NCI-H2227 treated with DMSO at 0.1 percent for 48 hours (cell line): ENCODE measurements around the gene CNDP1.

ENCODE experiments used
- DNase-seq: peaks from one replicate; lab custom pipeline; 2025; lab: John Stamatoyannopoulos, UW

The CNDP1 gene

DNA sequence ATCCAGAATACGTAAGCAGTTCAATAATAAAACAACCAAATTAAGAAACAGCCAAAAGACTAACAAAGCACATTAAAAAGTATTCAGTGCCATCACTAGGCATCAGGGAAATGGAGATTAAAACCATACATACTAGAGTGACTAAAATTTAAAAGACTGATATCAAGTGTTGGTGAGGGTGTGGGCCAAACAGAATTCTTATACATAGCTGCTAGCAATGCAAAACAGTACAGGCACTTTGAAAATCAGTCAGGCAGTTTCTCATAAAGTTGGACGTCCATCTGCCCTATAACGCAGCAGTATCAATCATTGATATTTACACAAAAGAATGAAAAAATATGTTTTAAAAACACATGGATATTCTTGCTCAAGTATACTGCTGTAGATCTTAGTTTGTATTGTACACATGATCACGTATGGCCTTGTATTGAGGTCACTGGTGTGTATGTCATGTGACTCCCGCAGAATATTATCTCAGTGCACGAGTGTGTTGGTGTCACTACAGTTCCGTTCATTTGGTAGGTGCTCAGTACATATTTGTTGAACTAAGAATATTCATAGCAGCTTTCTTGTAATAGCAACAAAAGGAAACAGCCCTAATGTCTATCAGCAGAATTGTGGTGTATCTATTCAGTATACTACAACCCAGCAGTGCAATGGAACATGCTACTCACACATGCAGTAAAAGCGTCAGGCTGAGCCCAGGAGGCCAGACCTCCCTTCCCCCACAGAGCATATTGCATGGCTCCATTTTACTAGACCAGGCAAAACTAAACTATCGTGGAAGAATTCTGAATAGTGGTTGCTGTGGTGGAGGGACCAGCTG lies 92.0 kb downstream of the CNDP1 start:
- DNase-seq = no peak

DNA sequence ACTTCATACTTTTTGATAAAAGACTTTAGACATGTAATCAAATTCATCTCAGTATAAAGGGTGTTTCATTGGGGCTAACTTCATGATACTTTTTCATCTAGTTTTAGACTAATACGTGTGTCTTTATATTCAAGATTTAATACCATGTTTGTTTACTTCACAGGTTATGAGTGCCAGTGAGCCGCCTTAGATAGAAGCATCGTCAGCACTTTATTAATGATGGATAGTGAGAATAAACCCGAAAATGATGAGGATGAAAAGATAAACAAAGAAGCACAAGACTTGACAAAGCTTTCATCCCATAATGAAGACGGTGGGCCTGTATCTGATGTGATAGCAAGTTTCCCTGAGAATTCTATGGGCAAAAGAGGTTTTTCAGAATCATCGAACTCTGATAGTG lies 96.5 kb downstream of the CNDP1 start:
- DNase-seq = no peak

DNA sequence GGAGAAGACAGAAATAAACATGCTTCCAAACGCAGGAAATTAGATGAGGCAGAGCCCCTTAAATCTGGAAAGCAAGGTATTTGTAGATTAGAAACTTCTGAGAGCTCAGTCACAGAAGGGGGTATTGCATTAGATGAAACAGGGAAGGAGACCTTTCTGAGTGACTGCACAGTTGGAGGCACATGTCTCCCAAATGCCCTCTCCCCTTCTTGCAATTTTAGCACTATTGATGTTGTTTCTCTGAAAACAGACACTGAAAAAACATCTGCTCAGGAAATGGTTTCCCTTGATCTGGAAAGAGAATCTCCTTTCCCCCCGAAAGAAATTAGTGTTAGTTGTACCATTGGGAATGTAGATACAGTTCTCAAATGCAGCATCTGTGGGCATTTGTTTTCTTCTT lies 96.9 kb downstream of the CNDP1 start:
- no peak for DNase-seq

DNA sequence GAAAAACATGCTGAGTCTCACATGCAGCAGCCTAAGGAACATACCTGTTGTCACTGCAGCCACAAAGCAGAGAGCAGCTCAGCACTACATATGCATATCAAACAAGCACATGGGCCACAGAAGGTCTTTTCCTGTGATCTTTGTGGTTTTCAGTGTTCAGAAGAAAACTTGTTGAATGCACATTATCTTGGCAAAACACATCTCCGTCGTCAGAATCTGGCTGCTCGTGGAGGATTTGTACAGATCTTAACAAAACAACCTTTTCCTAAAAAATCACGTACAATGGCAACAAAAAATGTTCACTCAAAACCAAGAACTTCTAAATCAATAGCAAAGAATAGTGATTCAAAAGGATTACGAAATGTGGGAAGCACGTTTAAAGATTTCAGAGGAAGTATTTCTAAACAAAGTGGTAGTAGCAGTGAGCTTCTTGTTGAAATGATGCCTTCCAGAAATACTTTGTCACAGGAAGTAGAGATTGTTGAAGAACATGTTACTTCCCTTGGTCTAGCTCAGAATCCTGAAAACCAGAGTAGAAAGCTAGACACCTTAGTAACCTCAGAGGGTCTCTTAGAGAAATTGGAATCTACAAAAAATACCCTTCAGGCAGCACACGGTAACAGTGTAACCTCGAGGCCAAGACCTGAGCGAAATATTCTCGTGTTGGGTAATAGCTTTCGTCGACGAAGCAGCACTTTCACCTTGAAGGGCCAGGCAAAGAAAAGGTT lies 97.5 kb downstream of the CNDP1 start:
- no peak for DNase-seq

DNA sequence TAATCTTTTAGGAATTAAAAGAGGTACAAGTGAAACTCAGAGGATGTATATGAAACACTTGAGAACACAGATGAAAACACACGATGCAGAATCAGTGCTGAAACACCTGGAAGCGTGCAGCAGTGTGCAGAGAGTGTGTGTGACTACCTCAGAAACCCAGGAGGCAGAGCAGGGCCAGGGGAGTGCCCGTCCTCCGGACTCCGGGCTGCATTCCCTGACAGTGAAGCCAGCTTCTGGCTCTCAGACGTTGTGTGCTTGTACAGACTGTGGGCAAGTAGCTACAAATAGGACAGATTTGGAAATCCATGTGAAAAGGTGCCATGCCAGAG lies 98.0 kb downstream of the CNDP1 start:
- no peak for DNase-seq

DNA sequence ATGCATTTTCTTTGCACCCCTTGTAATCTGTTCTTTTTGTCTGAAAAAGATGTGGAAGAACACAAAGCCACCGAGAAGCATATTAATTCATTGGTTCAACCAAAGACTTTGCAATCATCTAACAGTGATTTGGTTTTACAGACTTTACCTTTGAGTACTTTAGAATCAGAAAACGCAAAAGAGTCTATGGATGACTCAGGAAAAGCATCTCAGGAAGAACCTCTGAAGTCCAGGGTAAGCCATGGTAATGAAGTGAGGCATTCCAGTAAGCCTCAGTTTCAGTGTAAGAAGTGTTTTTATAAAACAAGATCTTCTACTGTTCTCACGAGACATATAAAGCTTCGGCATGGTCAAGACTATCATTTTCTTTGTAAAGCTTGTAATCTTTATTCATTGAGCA lies 98.6 kb downstream of the CNDP1 start:
- no peak for DNase-seq

DNA sequence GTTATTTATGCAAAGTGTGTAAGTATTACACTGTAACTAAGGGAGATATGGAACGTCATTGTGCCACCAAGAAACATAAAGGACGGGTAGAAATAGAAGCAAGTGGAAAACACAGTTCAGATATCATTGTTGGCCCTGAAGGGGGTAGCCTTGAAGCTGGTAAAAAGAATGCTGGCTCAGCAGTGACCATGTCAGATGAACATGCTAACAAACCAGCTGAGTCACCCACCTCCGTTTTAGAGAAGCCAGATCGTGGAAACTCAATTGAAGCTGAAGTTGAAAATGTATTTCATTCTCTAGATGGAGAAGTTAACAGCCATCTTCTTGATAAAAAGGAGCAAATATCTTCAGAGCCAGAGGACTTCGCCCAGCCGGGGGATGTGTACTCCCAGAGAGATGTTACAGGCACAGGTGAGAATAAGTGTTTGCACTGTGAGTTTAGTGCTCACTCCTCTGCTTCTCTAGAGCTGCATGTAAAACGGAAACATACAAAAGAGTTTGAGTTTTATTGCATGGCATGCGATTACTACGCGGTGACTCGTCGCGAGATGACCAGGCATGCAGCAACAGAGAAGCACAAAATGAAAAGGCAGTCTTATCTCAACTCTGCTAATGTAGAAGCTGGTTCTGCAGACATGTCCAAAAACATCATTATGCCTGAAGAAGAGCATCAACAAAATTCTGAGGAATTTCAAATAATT lies 99.5 kb downstream of the CNDP1 start:
- no peak for DNase-seq

DNA sequence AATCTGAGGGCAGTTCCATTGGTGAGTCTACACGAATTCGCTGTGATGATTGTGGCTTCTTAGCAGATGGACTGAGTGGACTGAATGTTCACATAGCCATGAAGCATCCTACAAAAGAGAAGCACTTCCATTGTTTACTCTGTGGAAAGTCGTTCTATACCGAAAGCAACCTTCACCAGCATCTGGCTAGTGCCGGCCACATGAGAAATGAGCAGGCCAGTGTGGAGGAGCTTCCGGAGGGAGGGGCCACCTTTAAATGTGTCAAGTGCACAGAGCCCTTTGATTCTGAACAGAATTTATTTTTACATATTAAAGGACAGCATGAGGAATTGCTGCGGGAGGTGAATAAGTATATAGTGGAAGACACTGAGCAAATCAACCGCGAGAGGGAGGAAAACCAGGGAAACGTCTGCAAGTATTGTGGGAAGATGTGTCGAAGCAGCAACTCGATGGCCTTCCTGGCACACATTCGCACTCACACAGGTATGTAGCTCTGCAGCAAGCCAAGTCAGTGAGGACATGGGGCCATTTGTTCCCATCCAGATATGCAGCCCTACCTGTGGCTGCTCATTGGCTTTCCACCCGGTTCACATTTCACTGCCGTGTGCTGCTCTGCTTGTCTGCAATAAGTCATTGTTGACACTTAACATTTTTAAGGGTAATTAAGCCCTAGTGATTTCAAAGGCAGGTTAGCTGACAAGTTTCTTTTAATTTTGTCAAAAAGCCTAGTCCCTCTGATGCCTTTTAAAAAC lies 101.1 kb downstream of the CNDP1 start:
- no peak for DNase-seq
